K562 (cell line): ENCODE results near the gene TESK2. TPM values are rescaled to one million over a fixed set of nuclear protein-coding genes. Genes with fewer than 3 reads are reported as not detected.
A peak's percentile ranks its signal among the peaks of the same experiment; 100 is the strongest.

Source experiments
- BDP1 ChIP-seq: IDR thresholded peaks from 3 replicates; pipeline ENCODE4 v1.6.1; 2011; ENCODE audit not compliant: insufficient read length, insufficient read depth
- BRD4 ChIP-seq: fragments of 200-600 bp; sonication (generic); IDR thresholded peaks from 2 replicates; pipeline ENCODE4 v1.6.1; 2017; ENCODE audit warnings: inconsistent platforms
- CSDE1 ChIP-seq, 2 experiments: fragments of 450-650 bp; IDR thresholded peaks; 2 replicates each; pipeline ENCODE4 v1.6.1; 2016; ENCODE audit warnings: mild to moderate bottlenecking in 1 of 2
- DPF2 ChIP-seq: fragments of 450-650 bp; IDR thresholded peaks from 2 replicates; pipeline ENCODE4 v1.6.1; 2016
- ETS2 ChIP-seq: IDR thresholded peaks from 2 replicates; pipeline ENCODE4 v1.6.1; 2016; ENCODE audit warnings: borderline replicate concordance, missing genetic modification characterization, mild to moderate bottlenecking, moderate library complexity, missing compliant biosample characterization; ENCODE audit not compliant: poor library complexity, severe bottlenecking
- HMG20A ChIP-seq: fragments of 450-650 bp; formaldehyde crosslinking; conservative IDR thresholded peaks from 2 replicates; pipeline ENCODE4 v1.4.0; 2020; ENCODE audit warnings: mild to moderate bottlenecking, mixed read lengths
- HMGXB4 ChIP-seq: sonication (generic); formaldehyde crosslinking; IDR thresholded peaks from 2 replicates; pipeline ENCODE4 v1.8.1; 2023; ENCODE audit warnings: mild to moderate bottlenecking, missing genetic modification reagents
- MEIS2 ChIP-seq: fragments of 450-650 bp; IDR thresholded peaks from 2 replicates; pipeline ENCODE4 v1.6.1; 2014; ENCODE audit warnings: mild to moderate bottlenecking; ENCODE audit not compliant: partially characterized antibody
- NR2F6 ChIP-seq: fragments of 450-650 bp; formaldehyde crosslinking; IDR thresholded peaks from 2 replicates; pipeline ENCODE4 v1.4.0; 2020; ENCODE audit warnings: mild to moderate bottlenecking
- RNF219 ChIP-seq: fragments of 250-450 bp; sonication (Bioruptor Pico); IDR thresholded peaks from 2 replicates; pipeline ENCODE4 v1.5.0; 2022; ENCODE audit warnings: mild to moderate bottlenecking
- SRSF3 ChIP-seq: fragments of 200-400 bp; formaldehyde crosslinking; IDR thresholded peaks from 2 replicates; pipeline ENCODE4 v1.6.1; 2016; ENCODE audit warnings: mild to moderate bottlenecking, low read length, moderate library complexity; ENCODE audit not compliant: insufficient read depth
- STAT5A ChIP-seq: IDR thresholded peaks from 2 replicates; pipeline ENCODE4 v1.6.1; 2012; ENCODE audit warnings: low read length, inconsistent platforms, borderline replicate concordance
- TAF1 ChIP-seq: IDR thresholded peaks from 2 replicates; pipeline ENCODE4 v1.6.1; 2011; ENCODE audit warnings: mild to moderate bottlenecking, low read length, moderate library complexity; ENCODE audit not compliant: insufficient read depth, control insufficient read depth, severe bottlenecking; ENCODE audit errors: extremely low read depth
- TAF9B ChIP-seq: fragments of 450-650 bp; IDR thresholded peaks from 2 replicates; pipeline ENCODE4 v1.6.1; 2018; ENCODE audit warnings: mild to moderate bottlenecking; ENCODE audit not compliant: partially characterized antibody
- TOE1 ChIP-seq, 2 experiments: fragments of 450-650 bp in 1 of 2; sonication (generic) in 1 of 2; formaldehyde crosslinking in 1 of 2; IDR thresholded peaks; 2 replicates each; pipeline versions ENCODE4 v1.7.1 to v1.8.0; 2016 to 2022; ENCODE audit warnings: borderline replicate concordance in 2 of 2, mild to moderate bottlenecking in 2 of 2, antibody characterized with exemption in 1 of 2, inconsistent platforms in 1 of 2, low read depth in 1 of 2, missing genetic modification reagents in 1 of 2, moderate library complexity in 1 of 2
- ZFP1 ChIP-seq: fragments of 450-650 bp; formaldehyde crosslinking; IDR thresholded peaks from 2 replicates; pipeline ENCODE4 v1.4.0; 2020; ENCODE audit warnings: mild to moderate bottlenecking, mixed read lengths
- ZNF444 ChIP-seq: fragments of 250-450 bp; sonication (Bioruptor Pico); IDR thresholded peaks from 2 replicates; pipeline ENCODE4 v1.4.0; 2020; ENCODE audit warnings: mild to moderate bottlenecking, moderate library complexity
- ZNF592 ChIP-seq: fragments of 450-650 bp; IDR thresholded peaks from 2 replicates; pipeline ENCODE4 v1.6.1; 2017; ENCODE audit warnings: antibody characterized with exemption, mild to moderate bottlenecking
- ZNF780A ChIP-seq: fragments of 250-450 bp; sonication (Bioruptor Pico); IDR thresholded peaks from 2 replicates; pipeline ENCODE4 v1.5.0; 2021; ENCODE audit warnings: mild to moderate bottlenecking
- ZSCAN32 ChIP-seq: fragments of 450-650 bp; formaldehyde crosslinking; IDR thresholded peaks from 2 replicates; pipeline ENCODE4 v1.4.0; 2020; ENCODE audit warnings: mild to moderate bottlenecking, moderate library complexity
- polyA plus RNA-seq, 8 experiments: library from polyadenylated mRNA; depleted of rRNA in 4 of 8; stranded (reverse) in 5 of 8; unstranded in 3 of 8; fragments of >200 nt; fragmentation: Nextera tagmentation in 2 of 8; fragmentation: Illumina TruSeq in 1 of 8; extraction: Ambion mirVana in 2 of 8; extraction: Trizol in 1 of 8; gene quantifications; 2 replicates each; pipeline versions ENCODE4 v1.2.1 to v1.2.3, GENCODE V29; 2011 to 2014; ENCODE audit warnings: inconsistent platforms in 1 of 8, missing spikeins in 1 of 8
- total RNA-seq, 7 experiments: library from RNA; depleted of rRNA in 6 of 7; stranded (reverse); fragments of >200 nt in 6 of 7; fragmentation: Illumina TruSeq in 2 of 7; extraction: Trizol in 2 of 7; gene quantifications; 2 replicates each; pipeline versions ENCODE4 v1.2.1 to v1.2.3, GENCODE V29; 2011 to 2021; ENCODE audit warnings: low replicate concordance in 1 of 7

The TESK2 gene
- total and polyA plus RNA-seq, 9 of the 15 experiments (the other 6 are each of a cell fraction or from before 2014, with no cell fraction given): 1.6 to 5.3 (median 3.7) TPM

- TF ChIP-seq STAT5A: no peak
- peak; percentile 72; the same call in 1 of the 2 replicates for TF ChIP-seq DPF2
- no peak for TF ChIP-seq HMG20A (CRISPR knock-in tag)
- peak; percentile 83; the same call in 1 of the 2 replicates for TF ChIP-seq HMGXB4 (CRISPR knock-in tag)
- TF ChIP-seq CSDE1 (IDR thresholded peaks at IDR 0.05): no peak
- TF ChIP-seq MEIS2: no peak
- TF ChIP-seq TAF9B: peak; percentile 82
- TF ChIP-seq TOE1 (IDR thresholded peaks at IDR 0.05; ENCODE audit: borderline replicate concordance): peak; percentile 86; the same call in 1 of the 2 replicates
- TF ChIP-seq TOE1 (CRISPR knock-in tag; IDR thresholded peaks at IDR 0.05; ENCODE audit: borderline replicate concordance, low read depth): no peak
- TF ChIP-seq ZNF444 (CRISPR knock-in tag): no peak
- peak; percentile 53; the same call in 1 of the 2 replicates for TF ChIP-seq ZNF592
- no peak for TF ChIP-seq ZSCAN32 (CRISPR knock-in tag)
- peak; percentile 64; the same call in 1 of the 2 replicates for TF ChIP-seq SRSF3
- peak; percentile 72; the same call in 1 of the 2 replicates for TF ChIP-seq BRD4
- TF ChIP-seq TAF1: peak; percentile 86
- no peak for TF ChIP-seq ETS2 (tag)
- no peak for TF ChIP-seq NR2F6 (CRISPR knock-in tag)
- TF ChIP-seq ZNF780A (CRISPR knock-in tag): no peak
- no peak for TF ChIP-seq BDP1
- no peak for TF ChIP-seq ZFP1 (CRISPR knock-in tag)
- TF ChIP-seq RNF219 (CRISPR knock-in tag): no peak
Measured at GRCh38 chr1:45339789-45340558, 151.0 kb downstream of the TESK2 start, which contains the start of the genes MUTYH and TOE1 (continued).
